GM12878 (cell line): ENCODE results near the gene MAML2. TPM values are rescaled to one million over a fixed set of nuclear protein-coding genes. Genes with fewer than 3 reads are reported as not detected.
A peak's percentile ranks its signal among the peaks of the same experiment; 100 is the strongest.

ENCODE experiments used
- ATAC-seq: fragments of 200-7000 bp; cut with Tn5 transposase; 3 replicates; pipeline ENCODE4 v1.9.1; 2020; ENCODE audit warnings: mild to moderate bottlenecking, moderate library complexity
- BruUV-seq: library from RNA; stranded (reverse); fragments of 400-500 nt; replicated peaks from 2 replicates; lab custom pipeline; 2021; lab: Mats Ljungman, UMichigan
- CTCF ChIA-PET: fragments of 300-600 bp; sonication (Branson Sonifier 250); formaldehyde crosslinking; extraction: SDS; loops from one replicate; lab custom pipeline; 2021; ENCODE audit warnings: inconsistent platforms; lab: Yijun Ruan, JAX
- POLR2A ChIA-PET: fragments of 350-600 bp; formaldehyde crosslinking; extraction: SDS; loops from one replicate; lab custom pipeline; 2021; ENCODE audit warnings: inconsistent platforms; lab: Charles Lee
- RAD21 ChIA-PET: fragments of 300-600 bp; sonication (Branson Sonifier 250); formaldehyde crosslinking; loops from one replicate; lab custom pipeline; 2023; ENCODE audit warnings: antibody characterized with exemption; ENCODE audit not compliant: unreplicated experiment; lab: Charles Lee
- SMC1A ChIA-PET: fragments of 300-600 bp; sonication (Branson Sonifier 250); formaldehyde crosslinking; loops from one replicate; lab custom pipeline; 2023; ENCODE audit not compliant: unreplicated experiment, uncharacterized antibody; lab: Charles Lee
- DNase-seq: peaks from one replicate; pipeline ENCODE4 v3.0.0-alpha.2; 2011; ENCODE audit warnings: low read depth, low spot score
- FAIRE-seq: peaks from 3 replicates; lab custom pipeline; 2011; peaks lifted over from hg19 to GRCh38; lab: Jason Lieb, UNC
- H2AFZ ChIP-seq: 2 replicates; pipeline ENCODE4 v1.6.0; 2011; ENCODE audit warnings: low read depth, low read length, control low read depth; ENCODE audit not compliant: control insufficient read depth
- H3K27ac ChIP-seq: 2 replicates; pipeline ENCODE4 v1.5.1; 2011; ENCODE audit warnings: control low read depth; ENCODE audit not compliant: control insufficient read depth, insufficient read depth
- H3K27me3 ChIP-seq, 2 experiments: replicated peaks in 1 of 2; 2 replicates each; pipeline versions ENCODE4 v1.6.0 to v1.6.1; 2011; ENCODE audit warnings: low read length in 1 of 2; ENCODE audit not compliant: control insufficient read depth in 2 of 2, insufficient read depth in 2 of 2
- H3K36me3 ChIP-seq, 2 experiments: 2 replicates each; pipeline ENCODE4 v1.5.1; 2011; ENCODE audit warnings: low read length in 1 of 2; ENCODE audit not compliant: control insufficient read depth in 2 of 2, insufficient read depth in 2 of 2
- H3K4me1 ChIP-seq: 2 replicates; pipeline ENCODE4 v1.6.1; 2011; ENCODE audit warnings: mild to moderate bottlenecking, low read length, moderate library complexity, mixed read lengths; ENCODE audit not compliant: control insufficient read depth, insufficient read depth
- H3K4me2 ChIP-seq: 2 replicates; pipeline ENCODE4 v1.6.0; 2011; ENCODE audit warnings: control low read depth; ENCODE audit not compliant: control insufficient read depth, insufficient read depth
- H3K4me3 ChIP-seq: fragments of 200-600 bp; sonication (generic); 2 replicates; pipeline ENCODE4 v1.5.1; 2016
- H3K79me2 ChIP-seq: 2 replicates; pipeline ENCODE4 v1.6.0; 2011; ENCODE audit warnings: low read length; ENCODE audit not compliant: control insufficient read depth, insufficient read depth
- H3K9ac ChIP-seq: 2 replicates; pipeline ENCODE4 v1.8.0; 2011; ENCODE audit warnings: low read length, control low read depth, mixed read lengths; ENCODE audit not compliant: control insufficient read depth, insufficient read depth
- H3K9me3 ChIP-seq: replicated peaks from 3 replicates; pipeline ENCODE4 v1.5.1; 2011; ENCODE audit warnings: mild to moderate bottlenecking, low read length; ENCODE audit not compliant: control insufficient read depth, insufficient read depth
- H4K20me1 ChIP-seq: 2 replicates; pipeline ENCODE4 v1.6.0; 2011; ENCODE audit not compliant: control insufficient read depth, insufficient read depth
- BCL11A ChIP-seq: IDR thresholded peaks from 2 replicates; pipeline ENCODE4 v1.6.1; 2011; ENCODE audit warnings: low read depth, low read length
- BRCA1 ChIP-seq: IDR thresholded peaks from 2 replicates; pipeline ENCODE4 v1.6.1; 2011; ENCODE audit warnings: low read depth, low read length, improper control_type of control experiment
- FOXM1 ChIP-seq: IDR thresholded peaks from 2 replicates; pipeline ENCODE4 v1.6.1; 2012; ENCODE audit warnings: low read depth, mild to moderate bottlenecking, inconsistent platforms, low read length, moderate library complexity
- MTA2 ChIP-seq: fragments of 450-650 bp; IDR thresholded peaks from 2 replicates; pipeline ENCODE4 v1.6.1; 2016; ENCODE audit warnings: low read depth, mild to moderate bottlenecking, moderate library complexity
- POU2F2 ChIP-seq: IDR thresholded peaks from 3 replicates; pipeline ENCODE4 v1.6.1; 2011; ENCODE audit warnings: low read depth, mild to moderate bottlenecking, low read length, borderline replicate concordance
- RB1 ChIP-seq: fragments of 450-650 bp; formaldehyde crosslinking; IDR thresholded peaks from 2 replicates; pipeline ENCODE4 v1.6.1; 2017; ENCODE audit warnings: mild to moderate bottlenecking, borderline replicate concordance
- RELA ChIP-seq: fragments of 450-650 bp; IDR thresholded peaks from 2 replicates; pipeline ENCODE4 v1.8.0; 2014; ENCODE audit warnings: borderline replicate concordance; ENCODE audit not compliant: partially characterized antibody
- TCF7 ChIP-seq: IDR thresholded peaks from 2 replicates; pipeline ENCODE4 v1.6.1; 2014; ENCODE audit warnings: antibody characterized with exemption, borderline replicate concordance
- ZNF217 ChIP-seq: fragments of 450-650 bp; IDR thresholded peaks from 2 replicates; pipeline ENCODE4 v1.6.1; 2017; ENCODE audit warnings: antibody characterized with exemption, mild to moderate bottlenecking
- ZNF24 ChIP-seq: fragments of 450-650 bp; IDR thresholded peaks from 2 replicates; pipeline ENCODE4 v1.6.1; 2017; ENCODE audit warnings: antibody characterized with exemption, mild to moderate bottlenecking
- WGBS: methylation state at CpG from one replicate; pipeline ENCODE4 v1.1.6; 2016; ENCODE audit warnings: low lambda C conversion rate; ENCODE audit not compliant: insufficient replicate concordance, insufficient coverage; ENCODE audit errors: missing lambda C conversion rate; 5-methylcytosine and 5-hydroxymethylcytosine counted together
- in situ Hi-C: fragments of 300-500 bp; cut with MboI; formaldehyde crosslinking; loops from 9 replicates; pipeline ENCODE4 v1.14.3; 2018; ENCODE audit warnings: mixed read lengths
- intact Hi-C: fragments of 100-400 bp; cut with micrococcal nuclease; formaldehyde crosslinking; loops from one replicate; pipeline ENCODE4 v1.14.2; 2022; ENCODE audit not compliant: unreplicated experiment
- microRNA counts: library from miRNA; unstranded; fragments of <30 nt; microRNA quantifications from one replicate; lab custom pipeline; 2016
- microRNA-seq: library from miRNA; unstranded; fragments of <30 nt; microRNA quantifications from one replicate; pipeline ENCODE4, GENCODE V29; 2018
- polyA plus RNA-seq, 11 experiments: library from polyadenylated mRNA; depleted of rRNA in 4 of 11; unstranded in 6 of 11; stranded (reverse) in 5 of 11; fragments of >200 nt; fragmentation: Nextera tagmentation in 4 of 11; fragmentation: Illumina TruSeq in 1 of 11; extraction: Ambion mirVana in 4 of 11; extraction: Trizol in 1 of 11; gene quantifications; 1 replicate in 1 of 11; 2 replicates in 10 of 11; pipeline versions ENCODE4 v1.2.1 to v1.2.3, GENCODE V29; 2011 to 2016; ENCODE audit warnings: inconsistent platforms in 2 of 11, missing spikeins in 2 of 11, low read depth in 1 of 11
- small RNA-seq: library from RNA; depleted of rRNA; stranded (forward); fragments of <200 nt; gene quantifications from one replicate; pipeline ENCODE3, GENCODE V24; 2014
- total RNA-seq, 4 experiments: library from RNA; depleted of rRNA in 3 of 4; stranded (reverse); fragments of >200 nt in 3 of 4; fragmentation: Illumina TruSeq in 1 of 4; extraction: Trizol in 1 of 4; gene quantifications; 2 replicates each; pipeline versions ENCODE4 v1.2.1 to v1.2.3, GENCODE V29; 2013 to 2021

Gene MAML2
- total and polyA plus RNA-seq, 10 of the 15 experiments (the other 5 are each of a cell fraction or from before 2014, with no cell fraction given), result 2.5 to 15.1 (median 12.0) TPM

- no peak for DNase-seq
- H3K27ac ChIP-seq, result no peak overlapping the region
- no peak overlapping the region for H2AFZ ChIP-seq
- TF ChIP-seq BRCA1 (no peak), FOXM1 (no peak), ZNF24 (no peak), POU2F2 (no peak), ZNF217 (no peak), MTA2 (no peak), TCF7 (no peak)
- BruUV-seq, result no TSS peak
- FAIRE-seq, result no peak
- no peaks in the 10 kb centered on the region for H4K20me1 ChIP-seq
- ChIA-PET CTCF (interaction anchor here (0.7 kb wide), 1 partner anchor 11 kb away, joined by 4 read pairs; no protein-coding TSS in a partner anchor), RAD21 (no interaction called here), POLR2A (no interaction called here), SMC1A (interaction anchor here (0.7 to 1.1 kb wide), 2 partner anchors 38 to 455 kb away, joined by 3 read pairs; no protein-coding TSS in a partner anchor)
- H3K4me3 ChIP-seq, result no peak overlapping the region
- H3K36me3 ChIP-seq, result no peaks in the 10 kb centered on the region
- H3K79me2 ChIP-seq, result no peaks in the 10 kb centered on the region
- H3K4me2 ChIP-seq, result no peak overlapping the region
- in situ Hi-C loops (no loop called here), intact Hi-C loops (no loop called here)
- ATAC-seq, result no peak
- no peak overlapping the region for H3K9ac ChIP-seq
- 0% methylated on average over 1 of the region's 1 CpG for WGBS
- no peaks in the 10 kb centered on the region for H3K4me1 ChIP-seq
- peaks cover 2% of the 10 kb centered on the region; the same call in 2 of the 3 replicates for H3K9me3 ChIP-seq
- H3K27me3 ChIP-seq, result no peaks in the 10 kb centered on the region
These were observed 412.0 kb downstream of the MAML2 start for GRCh38 chr11:95930948-95931347.

GRCh38 chr11:95926726-95927125 is 416.3 kb downstream of the MAML2 start:
- TF ChIP-seq RB1, result no peak
- TF ChIP-seq BCL11A, result no peak
- no peak for TF ChIP-seq RELA
- FAIRE-seq, result no peak

More at GRCh38 chr11:95926726-95927125, 416.3 kb downstream of the MAML2 start:
- Histone ChIP-seq H2AFZ (no peak overlapping the region), H3K27me3 (no peaks in the 10 kb centered on the region), H3K36me3 (no peaks in the 10 kb centered on the region), H3K27ac (no peak overlapping the region), H3K4me2 (no peak overlapping the region), H3K4me3 (no peak overlapping the region), H3K79me2 (peaks cover 20% of the 10 kb centered on the region), H3K4me1 (no peaks in the 10 kb centered on the region), H4K20me1 (no peaks in the 10 kb centered on the region), H3K9ac (no peak overlapping the region), H3K9me3 (peaks cover 2% of the 10 kb centered on the region; the same call in 2 of the 3 replicates)
- WGBS, result 100% methylated on average over 1 of the region's 1 CpG
- DNase-seq, result no peak
- RAD21 ChIA-PET, result no interaction called here
- in situ Hi-C loops (no loop called here), intact Hi-C loops (loop anchor here (10.0 kb wide), 1 partner anchor 288 kb away; no protein-coding TSS in a partner anchor)
- CTCF ChIA-PET, result no interaction called here
- POLR2A ChIA-PET, result no interaction called here
- ATAC-seq, result no peak
- SMC1A ChIA-PET, result interaction anchor here (0.7 to 0.8 kb wide), 2 partner anchors 361 to 417 kb away, joined by 3 read pairs; partner anchors contain the start of gene MAML2
- BruUV-seq, result no TSS peak

MicroRNAs encoded within 50 kb of the gene (microRNA counts, 767-probe panel; counts per million panel counts)
- microRNA hsa-miR-1260b (lab: Ali Mortazavi, UCI), result 1,650 counts per million, percentile 63 among the panel's probes with 10 or more counts

Small RNA genes lying within 50 kb of the gene (microRNA-seq; reads per million reads assigned to microRNA genes)
- 1.5 reads per million for gene MIR1260B

Small RNA genes lying within 50 kb of the gene (small RNA-seq; reads per million reads assigned to genes)
- gene MIR1260B, result not detected

Other genes with a start within 250 kb of the MAML2 start
- 15.2 and 19.9 TPM in 2 replicates for gene CCDC82, start 46.7 kb upstream of the MAML2 start, total RNA-seq (2014; rRNA removed)
- 31.7 and 35.7 TPM in 2 replicates for gene CCDC82, start 46.7 kb upstream of the MAML2 start, total RNA-seq (2014; rRNA removed; fragmentation: Illumina TruSeq; extraction: Trizol)
- 20.6 and 21.4 TPM in 2 replicates for gene CCDC82, start 46.7 kb upstream of the MAML2 start, total RNA-seq (2021)
- gene CCDC82, start 46.7 kb upstream of the MAML2 start, polyA plus RNA-seq (2011; rRNA removed), result 30.7 and 58.6 TPM in 2 replicates
- 62.4 and 72.7 TPM in 2 replicates for gene CCDC82, start 46.7 kb upstream of the MAML2 start, polyA plus RNA-seq (2014; fragmentation: Illumina TruSeq; extraction: Trizol)
- gene CCDC82, start 46.7 kb upstream of the MAML2 start, polyA plus RNA-seq (2014; fragmentation: Nextera tagmentation; extraction: Ambion mirVana), result 10 to 100 TPM; 24.5 to 24.7 TPM
- 25.7 and 26.9 TPM in 2 replicates for gene CCDC82, start 46.7 kb upstream of the MAML2 start, polyA plus RNA-seq (2014; rRNA removed)
- gene CCDC82, start 46.7 kb upstream of the MAML2 start, polyA plus RNA-seq (2016; fragmentation: Nextera tagmentation; extraction: Ambion mirVana), result 10 to 100 TPM; 31.0 to 32.0 TPM
- 3.8 and 6.3 TPM in 2 replicates for gene JRKL, start 46.8 kb upstream of the MAML2 start, total RNA-seq (2014; rRNA removed)
- gene JRKL, start 46.8 kb upstream of the MAML2 start, total RNA-seq (2014; rRNA removed; fragmentation: Illumina TruSeq; extraction: Trizol), result 11.1 and 11.7 TPM in 2 replicates
- gene JRKL, start 46.8 kb upstream of the MAML2 start, total RNA-seq (2021), result 8.4 and 8.6 TPM in 2 replicates
- 11.3 and 20.1 TPM in 2 replicates for gene JRKL, start 46.8 kb upstream of the MAML2 start, polyA plus RNA-seq (2011; rRNA removed)
- gene JRKL, start 46.8 kb upstream of the MAML2 start, polyA plus RNA-seq (2014; fragmentation: Illumina TruSeq; extraction: Trizol), result 12.4 and 16.3 TPM in 2 replicates
- gene JRKL, start 46.8 kb upstream of the MAML2 start, polyA plus RNA-seq (2014; fragmentation: Nextera tagmentation; extraction: Ambion mirVana), result 1 to 10 TPM; 4.6 to 4.8 TPM
- gene JRKL, start 46.8 kb upstream of the MAML2 start, polyA plus RNA-seq (2014; rRNA removed), result 7.4 and 8.9 TPM in 2 replicates
- gene JRKL, start 46.8 kb upstream of the MAML2 start, polyA plus RNA-seq (2016; fragmentation: Nextera tagmentation; extraction: Ambion mirVana), result 1 to 10 TPM; 7.8 to 8.4 TPM